Measurements from ENCODE around the gene UCK1.

UCK1 gene

DNA sequence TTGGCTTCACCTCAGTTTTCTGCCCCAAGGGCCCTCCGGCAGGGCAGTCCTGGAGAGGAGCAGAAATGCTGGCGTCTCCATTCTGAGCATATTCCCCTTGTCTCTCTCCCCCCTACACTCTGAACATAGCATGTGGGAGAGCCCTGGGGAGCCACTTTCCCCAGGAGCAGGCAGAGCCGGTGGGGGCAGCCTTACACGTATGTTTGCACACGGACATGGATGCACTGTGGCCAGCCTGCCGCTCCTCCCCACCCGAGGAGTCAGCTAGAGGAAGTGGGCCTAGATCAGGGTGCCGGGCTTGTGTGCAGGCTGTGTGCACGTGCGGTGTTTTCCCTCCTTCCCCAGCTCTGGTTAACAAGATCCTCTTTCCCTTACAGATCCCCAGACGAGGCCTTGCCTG lies 53.7 kb downstream of the UCK1 start:
- Histone ChIP-seq H3K56ac (ENCODE audit: low read length) (no peak overlapping the region), H3K18ac (ENCODE audit: low read length) (no peak overlapping the region), H4K8ac (ENCODE audit: low read depth, low read length) (no peak overlapping the region), H3K79me2 (ENCODE audit: control insufficient read depth, insufficient read depth, low read length) (peaks cover 12% of the 10 kb centered on the region), H2AK5ac (ENCODE audit: low read length) (no peak overlapping the region), H2BK120ac (ENCODE audit: low read depth, low read length) (no peak overlapping the region), H3K27me3 (ENCODE audit: insufficient read depth, low read length, poor library complexity) (no peaks in the 10 kb centered on the region), H3K79me1 (ENCODE audit: low read length) (peaks cover 25% of the 10 kb centered on the region), H3K4me1 (ENCODE audit: control insufficient read depth, low read depth, low read length) (no peaks in the 10 kb centered on the region), H3K4me3 (ENCODE audit: low read length) (no peak overlapping the region), H2BK15ac (replicated peaks; ENCODE audit: low read depth) (no peak overlapping the region), H3K36me3 (ENCODE audit: control insufficient read depth, insufficient read depth, low read length) (peaks cover 55% of the 10 kb centered on the region), H3K27ac (ENCODE audit: low read depth, low read length) (no peak overlapping the region), H3K4ac (ENCODE audit: low read depth, low read length) (no peak overlapping the region), H3K23ac (ENCODE audit: low read length) (no peak overlapping the region), H4K5ac (ENCODE audit: low read length) (no peak overlapping the region), H3K4me2 (ENCODE audit: low read length) (no peak overlapping the region), H2BK5ac (ENCODE audit: low read length) (no peak overlapping the region), H3K9ac (ENCODE audit: low read length) (no peak overlapping the region)
- DNase-seq, result no peak
- no CpG with 5 or more reads among the region's 11 CpGs for WGBS (ENCODE audit: extremely low coverage, insufficient coverage, low lambda C conversion rate)

DNA sequence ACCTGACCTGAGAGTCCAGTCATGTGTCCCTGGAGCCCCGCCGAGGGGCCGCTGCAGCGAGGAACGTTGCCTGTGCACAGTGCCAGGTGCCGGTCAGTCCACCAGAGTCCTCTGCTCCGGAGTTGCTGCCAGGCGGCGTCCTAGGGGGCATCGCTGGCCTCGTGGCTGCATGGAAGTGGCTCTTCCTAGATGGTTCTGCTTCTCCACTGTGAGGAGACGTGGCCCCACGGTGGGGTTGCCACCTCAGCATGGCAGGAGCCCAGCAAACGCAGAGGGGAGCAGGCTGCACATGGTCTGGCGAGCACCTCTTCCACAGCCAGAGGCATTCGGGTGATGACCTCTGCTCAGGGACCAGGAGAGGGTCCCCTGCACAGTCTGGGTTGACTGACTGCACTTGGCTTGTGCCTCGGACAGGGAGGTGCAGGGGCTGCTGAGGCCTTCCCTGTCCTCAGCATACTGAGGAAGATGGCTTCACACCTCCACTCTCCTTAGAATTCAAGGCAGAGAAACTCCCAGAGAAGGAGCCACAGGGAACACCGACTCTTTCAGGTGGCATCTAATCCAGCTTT lies 54.2 kb downstream of the UCK1 start:
- no peaks in the 10 kb centered on the region for H3K4me1 ChIP-seq (ENCODE audit: control insufficient read depth, low read depth, low read length)
- H4K8ac ChIP-seq (ENCODE audit: low read depth, low read length), result no peak overlapping the region
- no peak overlapping the region for H3K23ac ChIP-seq (ENCODE audit: low read length)
- no peak overlapping the region for H3K9ac ChIP-seq (ENCODE audit: low read length)
- H3K56ac ChIP-seq (ENCODE audit: low read length), result no peak overlapping the region
- H3K4ac ChIP-seq (ENCODE audit: low read depth, low read length), result no peak overlapping the region
- no CpG with 5 or more reads among the region's 18 CpGs for WGBS (ENCODE audit: extremely low coverage, insufficient coverage, low lambda C conversion rate)
- H4K5ac ChIP-seq (ENCODE audit: low read length), result no peak overlapping the region
- no peaks in the 10 kb centered on the region for H3K27me3 ChIP-seq (ENCODE audit: insufficient read depth, low read length, poor library complexity)
- no peak for DNase-seq
- no peak overlapping the region for H2AK5ac ChIP-seq (ENCODE audit: low read length)
- no peak overlapping the region for H3K27ac ChIP-seq (ENCODE audit: low read depth, low read length)
- H2BK15ac ChIP-seq (replicated peaks; ENCODE audit: low read depth), result no peak overlapping the region
- H3K79me2 ChIP-seq (ENCODE audit: control insufficient read depth, insufficient read depth, low read length), result peaks cover 12% of the 10 kb centered on the region
- H3K4me2 ChIP-seq (ENCODE audit: low read length), result no peak overlapping the region
- no peak overlapping the region for H3K18ac ChIP-seq (ENCODE audit: low read length)
- H3K36me3 ChIP-seq (ENCODE audit: control insufficient read depth, insufficient read depth, low read length), result peaks cover 51% of the 10 kb centered on the region
- no peak overlapping the region for H2BK120ac ChIP-seq (ENCODE audit: low read depth, low read length)
- no peak overlapping the region for H3K4me3 ChIP-seq (ENCODE audit: low read length)
- H3K79me1 ChIP-seq (ENCODE audit: low read length), result peaks cover 25% of the 10 kb centered on the region
- H2BK5ac ChIP-seq (ENCODE audit: low read length), result no peak overlapping the region

DNA sequence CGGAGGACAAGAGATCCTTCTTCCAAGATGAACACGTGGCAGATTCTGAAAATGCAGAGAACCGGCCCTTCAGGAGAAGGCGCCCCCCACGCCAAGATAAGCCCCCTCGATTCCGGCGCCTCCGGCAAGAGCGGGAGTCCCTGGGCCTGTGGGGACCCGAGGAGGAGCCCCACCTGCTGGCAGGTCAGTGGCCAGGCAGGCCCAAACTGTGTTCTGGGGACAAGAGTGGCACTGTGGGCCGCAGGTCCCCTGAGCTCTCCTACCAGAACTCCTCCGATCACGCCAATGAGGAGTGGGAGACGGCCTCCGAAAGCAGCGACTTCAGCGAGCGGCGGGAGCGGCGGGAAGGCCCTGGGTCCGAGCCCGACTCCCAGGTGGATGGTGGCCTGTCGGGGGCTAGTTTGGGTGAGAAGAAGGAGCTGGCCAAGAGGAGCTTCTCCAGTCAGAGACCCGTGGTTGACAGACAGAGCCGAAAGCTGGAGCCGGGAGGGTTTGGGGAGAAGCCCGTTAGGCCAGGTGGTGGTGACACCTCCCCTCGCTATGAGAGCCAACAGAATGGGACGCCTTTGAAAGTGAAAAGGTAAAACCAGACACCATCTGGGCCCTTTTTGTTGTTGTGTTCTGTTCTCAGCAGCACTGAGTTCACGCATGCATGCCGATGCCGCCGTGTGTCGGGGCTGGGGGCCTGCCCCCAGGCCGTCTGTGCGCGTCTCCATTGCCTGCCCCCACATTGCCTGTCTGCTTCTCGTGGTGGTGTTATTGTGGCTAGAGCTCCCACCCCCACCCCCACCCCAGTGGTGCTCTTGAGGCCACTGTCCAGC lies 54.9 kb downstream of the UCK1 start:
- no peak overlapping the region for H3K23ac ChIP-seq (ENCODE audit: low read length)
- DNase-seq, result no peak
- no peak overlapping the region for H3K4me3 ChIP-seq (ENCODE audit: low read length)
- no peak overlapping the region for H4K5ac ChIP-seq (ENCODE audit: low read length)
- no peak overlapping the region for H3K4ac ChIP-seq (ENCODE audit: low read depth, low read length)
- H3K9ac ChIP-seq (ENCODE audit: low read length), result no peak overlapping the region
- H3K27ac ChIP-seq (ENCODE audit: low read depth, low read length), result no peak overlapping the region
- WGBS (ENCODE audit: extremely low coverage, insufficient coverage, low lambda C conversion rate), result no CpG with 5 or more reads among the region's 40 CpGs
- no peaks in the 10 kb centered on the region for H3K4me1 ChIP-seq (ENCODE audit: control insufficient read depth, low read depth, low read length)
- peaks cover 12% of the 10 kb centered on the region for H3K79me2 ChIP-seq (ENCODE audit: control insufficient read depth, insufficient read depth, low read length)
- H2AK5ac ChIP-seq (ENCODE audit: low read length), result no peak overlapping the region
- H2BK120ac ChIP-seq (ENCODE audit: low read depth, low read length), result no peak overlapping the region
- peaks cover 44% of the 10 kb centered on the region for H3K36me3 ChIP-seq (ENCODE audit: control insufficient read depth, insufficient read depth, low read length)
- H3K27me3 ChIP-seq (ENCODE audit: insufficient read depth, low read length, poor library complexity), result no peaks in the 10 kb centered on the region
- no peak overlapping the region for H2BK5ac ChIP-seq (ENCODE audit: low read length)
- no peak overlapping the region for H4K8ac ChIP-seq (ENCODE audit: low read depth, low read length)
- no peak overlapping the region for H2BK15ac ChIP-seq (replicated peaks; ENCODE audit: low read depth)
- no peak overlapping the region for H3K4me2 ChIP-seq (ENCODE audit: low read length)
- H3K18ac ChIP-seq (ENCODE audit: low read length), result no peak overlapping the region
- H3K79me1 ChIP-seq (ENCODE audit: low read length), result peaks cover 22% of the 10 kb centered on the region
- H3K56ac ChIP-seq (ENCODE audit: low read length), result no peak overlapping the region

DNA sequence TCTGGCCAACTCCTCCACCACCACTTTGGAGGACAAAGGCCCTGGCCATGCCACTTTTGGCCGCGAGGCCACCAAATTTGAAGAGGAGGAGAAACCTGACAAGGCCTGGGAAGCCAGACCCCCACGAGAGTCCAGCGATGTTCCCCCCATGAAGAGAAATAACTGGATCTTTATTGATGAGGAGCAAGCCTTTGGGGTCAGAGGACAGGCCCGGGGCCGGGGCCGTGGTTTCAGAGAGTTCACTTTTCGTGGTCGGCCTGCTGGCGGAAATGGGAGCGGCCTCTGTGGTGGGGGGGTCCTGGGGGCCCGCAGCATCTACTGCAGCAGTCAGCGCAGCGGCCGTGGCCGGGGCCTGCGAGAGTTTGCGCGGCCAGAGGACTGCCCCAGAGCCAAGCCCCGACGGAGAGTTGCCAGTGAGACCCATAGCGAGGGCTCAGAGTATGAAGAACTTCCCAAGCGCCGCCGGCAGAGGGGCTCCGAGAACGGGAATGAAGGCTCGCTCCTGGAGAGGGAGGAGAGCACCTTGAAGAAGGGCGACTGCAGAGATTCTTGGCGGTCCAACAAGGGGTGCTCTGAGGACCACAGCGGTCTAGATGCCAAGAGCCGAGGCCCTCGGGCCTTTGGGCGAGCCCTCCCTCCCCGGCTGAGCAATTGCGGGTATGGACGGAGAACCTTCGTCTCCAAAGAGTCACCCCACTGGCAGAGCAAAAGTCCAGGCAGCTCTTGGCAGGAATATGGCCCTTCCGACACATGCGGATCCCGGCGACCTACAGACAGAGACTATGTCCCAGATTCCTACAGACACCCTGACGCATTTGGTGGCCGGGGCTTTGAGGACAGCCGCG lies 55.7 kb downstream of the UCK1 start:
- Histone ChIP-seq H3K4me3 (ENCODE audit: low read length) (no peak overlapping the region), H3K56ac (ENCODE audit: low read length) (no peak overlapping the region), H3K27ac (ENCODE audit: low read depth, low read length) (no peak overlapping the region), H4K5ac (ENCODE audit: low read length) (no peak overlapping the region), H2AK5ac (ENCODE audit: low read length) (no peak overlapping the region), H4K8ac (ENCODE audit: low read depth, low read length) (no peak overlapping the region), H3K4ac (ENCODE audit: low read depth, low read length) (no peak overlapping the region), H2BK120ac (ENCODE audit: low read depth, low read length) (no peak overlapping the region), H3K79me2 (ENCODE audit: control insufficient read depth, insufficient read depth, low read length) (peaks cover 15% of the 10 kb centered on the region), H3K9ac (ENCODE audit: low read length) (no peak overlapping the region), H2BK5ac (ENCODE audit: low read length) (no peak overlapping the region), H3K23ac (ENCODE audit: low read length) (no peak overlapping the region), H3K36me3 (ENCODE audit: control insufficient read depth, insufficient read depth, low read length) (peaks cover 47% of the 10 kb centered on the region), H3K79me1 (ENCODE audit: low read length) (peaks cover 26% of the 10 kb centered on the region), H3K27me3 (ENCODE audit: insufficient read depth, low read length, poor library complexity) (no peaks in the 10 kb centered on the region), H2BK15ac (replicated peaks; ENCODE audit: low read depth) (no peak overlapping the region), H3K18ac (ENCODE audit: low read length) (no peak overlapping the region), H3K4me1 (ENCODE audit: control insufficient read depth, low read depth, low read length) (no peaks in the 10 kb centered on the region), H3K4me2 (ENCODE audit: low read length) (no peak overlapping the region)
- no CpG with 5 or more reads among the region's 46 CpGs for WGBS (ENCODE audit: extremely low coverage, insufficient coverage, low lambda C conversion rate)
- DNase-seq, result no peak

DNA sequence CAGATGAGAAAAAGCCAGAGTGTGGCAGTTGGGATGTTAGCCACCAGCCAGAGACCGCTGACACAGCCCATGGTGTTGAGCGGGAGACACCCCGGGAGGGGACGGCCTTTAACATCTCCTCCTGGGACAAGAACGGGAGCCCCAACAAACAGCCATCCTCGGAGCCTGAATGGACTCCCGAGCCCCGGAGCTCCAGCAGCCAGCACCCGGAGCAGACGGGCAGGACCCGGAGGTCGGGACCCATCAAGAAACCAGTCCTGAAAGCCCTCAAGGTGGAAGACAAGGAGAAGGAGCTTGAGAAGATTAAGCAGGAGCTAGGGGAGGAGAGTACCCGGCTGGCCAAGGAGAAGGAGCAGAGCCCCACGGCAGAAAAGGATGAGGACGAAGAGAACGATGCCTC lies 56.4 kb downstream of the UCK1 start:
- Histone ChIP-seq H3K79me1 (ENCODE audit: low read length) (peaks cover 28% of the 10 kb centered on the region), H2BK5ac (ENCODE audit: low read length) (no peak overlapping the region), H3K9ac (ENCODE audit: low read length) (no peak overlapping the region), H3K79me2 (ENCODE audit: control insufficient read depth, insufficient read depth, low read length) (peaks cover 17% of the 10 kb centered on the region), H4K8ac (ENCODE audit: low read depth, low read length) (no peak overlapping the region), H3K27ac (ENCODE audit: low read depth, low read length) (no peak overlapping the region), H2AK5ac (ENCODE audit: low read length) (no peak overlapping the region), H3K4me2 (ENCODE audit: low read length) (no peak overlapping the region), H2BK15ac (replicated peaks; ENCODE audit: low read depth) (no peak overlapping the region), H4K5ac (ENCODE audit: low read length) (no peak overlapping the region), H3K27me3 (ENCODE audit: insufficient read depth, low read length, poor library complexity) (no peaks in the 10 kb centered on the region), H2BK120ac (ENCODE audit: low read depth, low read length) (no peak overlapping the region), H3K4ac (ENCODE audit: low read depth, low read length) (no peak overlapping the region), H3K56ac (ENCODE audit: low read length) (no peak overlapping the region), H3K4me1 (ENCODE audit: control insufficient read depth, low read depth, low read length) (no peaks in the 10 kb centered on the region), H3K18ac (ENCODE audit: low read length) (no peak overlapping the region), H3K36me3 (ENCODE audit: control insufficient read depth, insufficient read depth, low read length) (peaks cover 44% of the 10 kb centered on the region), H3K4me3 (ENCODE audit: low read length) (no peak overlapping the region), H3K23ac (ENCODE audit: low read length) (no peak overlapping the region)
- WGBS (ENCODE audit: extremely low coverage, insufficient coverage, low lambda C conversion rate), result no CpG with 5 or more reads among the region's 16 CpGs
- no peak for DNase-seq

Measured in mesendoderm (in vitro differentiated cells).